IMR-90 (cell line): ENCODE results near the gene CWC22. TPM values are rescaled to one million over a fixed set of nuclear protein-coding genes. Genes with fewer than 3 reads are reported as not detected.
A peak's percentile ranks its signal among the peaks of the same experiment; 100 is the strongest.

ENCODE experiments used
- ATAC-seq: fragments of 200-7000 bp; cut with Tn5 transposase; 2 replicates; pipeline ENCODE4 v1.9.1; 2020; ENCODE audit warnings: low read depth, mild to moderate bottlenecking, moderate library complexity
- BruUV-seq: library from RNA; stranded (reverse); fragments of 400-500 nt; replicated peaks from 2 replicates; lab custom pipeline; 2021; lab: Mats Ljungman, UMichigan
- CTCF ChIA-PET: fragments of 300-600 bp; formaldehyde crosslinking; extraction: SDS; loops from one replicate; lab custom pipeline; 2021; ENCODE audit warnings: antibody characterized with exemption; lab: Yijun Ruan, JAX
- POLR2A ChIA-PET: fragments of 300-600 bp; sonication (Branson Sonifier 250); formaldehyde crosslinking; loops from one replicate; lab custom pipeline; 2022; ENCODE audit warnings: antibody characterized with exemption; ENCODE audit not compliant: unreplicated experiment; lab: Charles Lee
- DNase-seq: peaks from one replicate; pipeline ENCODE4 v3.0.0; 2013
- H2AFZ ChIP-seq: replicated peaks from 2 replicates; pipeline ENCODE3; 2013; ENCODE audit warnings: low read length, mild to moderate bottlenecking; ENCODE audit not compliant: poor library complexity
- H2AK5ac ChIP-seq: 2 replicates; pipeline ENCODE4 v1.6.1; 2013; ENCODE audit warnings: low read depth, low read length, inconsistent platforms
- H2AK9ac ChIP-seq: replicated peaks from 2 replicates; pipeline ENCODE3; 2013; ENCODE audit warnings: mild to moderate bottlenecking, low read depth, low read length, moderate library complexity; ENCODE audit not compliant: poor library complexity
- H2BK120ac ChIP-seq: 2 replicates; pipeline ENCODE4 v1.6.1; 2013; ENCODE audit warnings: low read depth, low read length, inconsistent platforms
- H2BK15ac ChIP-seq: 3 replicates; pipeline ENCODE4 v1.6.1; 2013; ENCODE audit warnings: low read depth, low read length, inconsistent platforms
- H2BK20ac ChIP-seq: 2 replicates; pipeline ENCODE4 v1.6.1; 2013; ENCODE audit warnings: low read depth, mild to moderate bottlenecking, inconsistent platforms, low read length, moderate library complexity
- H2BK5ac ChIP-seq: 2 replicates; pipeline ENCODE4 v1.6.1; 2013; ENCODE audit warnings: mild to moderate bottlenecking, low read depth, low read length, inconsistent platforms; ENCODE audit not compliant: poor library complexity, severe bottlenecking
- H3K14ac ChIP-seq: replicated peaks from 2 replicates; pipeline ENCODE4 v1.6.1; 2013; ENCODE audit warnings: low read depth, low read length, inconsistent platforms
- H3K18ac ChIP-seq: 2 replicates; pipeline ENCODE4 v1.6.1; 2013; ENCODE audit warnings: low read depth, low read length, control low read depth
- H3K23ac ChIP-seq: 2 replicates; pipeline ENCODE4 v1.6.1; 2013; ENCODE audit warnings: low read depth, low read length, inconsistent platforms
- H3K27ac ChIP-seq: 2 replicates; pipeline ENCODE4 v1.5.1; 2013; ENCODE audit warnings: mild to moderate bottlenecking, control low read depth, low read length; ENCODE audit not compliant: insufficient read depth
- H3K27me3 ChIP-seq: 2 replicates; pipeline ENCODE4 v1.6.1; 2013; ENCODE audit warnings: low read length; ENCODE audit not compliant: control insufficient read depth, insufficient read depth
- H3K36me3 ChIP-seq: 2 replicates; pipeline ENCODE4 v1.6.1; 2013; ENCODE audit warnings: low read length, mixed read lengths; ENCODE audit not compliant: control insufficient read depth, insufficient read depth
- H3K4ac ChIP-seq: 2 replicates; pipeline ENCODE4 v1.6.1; 2013; ENCODE audit warnings: low read depth, low read length, inconsistent platforms
- H3K4me1 ChIP-seq: 2 replicates; pipeline ENCODE4 v1.6.1; 2013; ENCODE audit warnings: low read length, mixed read lengths; ENCODE audit not compliant: control insufficient read depth, insufficient read depth
- H3K4me2 ChIP-seq: 2 replicates; pipeline ENCODE4 v1.6.1; 2013; ENCODE audit warnings: low read depth, mild to moderate bottlenecking, control low read depth, low read length, moderate library complexity
- H3K4me3 ChIP-seq: 2 replicates; pipeline ENCODE4 v1.5.1; 2013; ENCODE audit warnings: low read depth, mild to moderate bottlenecking, control low read depth, low read length, moderate library complexity; ENCODE audit not compliant: insufficient read depth
- H3K56ac ChIP-seq: 2 replicates; pipeline ENCODE4 v1.6.1; 2013; ENCODE audit warnings: low read length, inconsistent platforms; ENCODE audit not compliant: insufficient read depth; ENCODE audit errors: extremely low read depth
- H3K79me1 ChIP-seq, 2 experiments: 2 replicates each; pipeline ENCODE4 v1.6.1; 2013; ENCODE audit warnings: low read length in 2 of 2, inconsistent platforms in 1 of 2, low read depth in 1 of 2
- H3K9ac ChIP-seq: 2 replicates; pipeline ENCODE4 v1.6.1; 2013; ENCODE audit warnings: low read depth, low read length, control low read depth
- H3K9me1 ChIP-seq: 2 replicates; pipeline ENCODE4 v1.6.1; 2013; ENCODE audit warnings: low read length, inconsistent platforms; ENCODE audit not compliant: insufficient read depth
- H3K9me3 ChIP-seq: 2 replicates; pipeline ENCODE4 v1.6.1; 2013; ENCODE audit warnings: low read length; ENCODE audit not compliant: control insufficient read depth, insufficient read depth
- H4K20me1 ChIP-seq: 2 replicates; pipeline ENCODE4 v1.6.1; 2013; ENCODE audit warnings: low read length, inconsistent platforms; ENCODE audit not compliant: insufficient read depth
- H4K5ac ChIP-seq: 2 replicates; pipeline ENCODE4 v1.6.1; 2013; ENCODE audit warnings: mild to moderate bottlenecking, low read depth, low read length, control low read depth
- H4K8ac ChIP-seq, 2 experiments: 2 replicates each; pipeline ENCODE4 v1.6.1; 2013; ENCODE audit warnings: low read depth in 2 of 2, low read length in 2 of 2, control low read depth in 1 of 2, inconsistent platforms in 1 of 2
- H4K91ac ChIP-seq: 2 replicates; pipeline ENCODE4 v1.6.1; 2013; ENCODE audit warnings: low read depth, low read length, inconsistent platforms; ENCODE audit not compliant: insufficient read depth
- CEBPB ChIP-seq: IDR thresholded peaks from 2 replicates; pipeline ENCODE4 v1.6.1; 2012; ENCODE audit warnings: low read depth, low read length, improper control_type of control experiment
- ELK1 ChIP-seq: fragments of 150-350 bp; IDR thresholded peaks from 2 replicates; pipeline ENCODE4 v1.6.1; 2016; ENCODE audit warnings: low read depth, mild to moderate bottlenecking, low read length, moderate library complexity, borderline replicate concordance
- FOS ChIP-seq: fragments of 150-350 bp; IDR thresholded peaks from 2 replicates; pipeline ENCODE4 v1.6.1; 2016; ENCODE audit warnings: low read depth, low read length
- MAFK ChIP-seq: IDR thresholded peaks from 2 replicates; pipeline ENCODE4 v1.6.1; 2012; ENCODE audit warnings: low read depth, low read length, improper control_type of control experiment
- NFE2L2 ChIP-seq: fragments of 150-350 bp; IDR thresholded peaks from 2 replicates; pipeline ENCODE4 v1.6.1; 2016; ENCODE audit warnings: low read depth, mild to moderate bottlenecking, low read length
- WGBS, 2 experiments: methylation state at CpG; one replicate each; pipeline versions ENCODE4 v1.1.5 to v1.1.7; 2013; ENCODE audit warnings: missing lambda C conversion rate in 2 of 2; ENCODE audit not compliant: insufficient read length in 1 of 2; ENCODE audit errors: extremely low coverage in 2 of 2; 5-methylcytosine and 5-hydroxymethylcytosine counted together
- dilution Hi-C: fragments of 300-500 bp; cut with HindIII; formaldehyde crosslinking; loops from one replicate; pipeline ENCODE4 v1.14.3; 2018; ENCODE audit warnings: low sequenced_read_pairs; ENCODE audit not compliant: unreplicated experiment
- in situ Hi-C: fragments of 300-500 bp; cut with MboI; formaldehyde crosslinking; loops from 3 replicates; pipeline ENCODE4 v1.14.3; 2019; ENCODE audit warnings: low sequenced_read_pairs, inconsistent platforms, mixed read lengths
- intact Hi-C: fragments of 100-400 bp; cut with micrococcal nuclease; formaldehyde crosslinking; loops from 2 replicates; pipeline ENCODE4 v1.10.0; 2022
- polyA plus RNA-seq, 3 experiments: library from polyadenylated mRNA; depleted of rRNA; stranded (reverse); fragments of >200 nt; gene quantifications; 2 replicates each; pipeline ENCODE4 v1.2.3, GENCODE V29; 2012; ENCODE audit warnings: low replicate concordance in 1 of 3
- total RNA-seq: library from RNA; depleted of rRNA; stranded (reverse); fragments of >200 nt; gene quantifications from 2 replicates; pipeline ENCODE4 v1.2.3, GENCODE V29; 2012

Gene CWC22
- total and polyA plus RNA-seq, 2 of the 4 experiments (the other 2 are of a cell fraction) = 4.5 to 17.9 TPM

GRCh38 chr2:180012523-180012922 lies 5.4 kb upstream of the CWC22 start:
- Histone ChIP-seq H2BK120ac (0 out of 2 replicates have a peak overlapping the region, but pooled peaks have one; percentile 9), H3K4ac (no peak overlapping the region), H3K27ac (no peak overlapping the region), H3K56ac (no peak overlapping the region), H4K20me1 (no peaks in the 10 kb centered on the region), H2BK20ac (0 out of 2 replicates have a peak overlapping the region, but pooled peaks have one; percentile 34), H3K14ac (0 out of 2 replicates have a peak overlapping the region, but pooled peaks have one; percentile 30), H2AK5ac (no peak overlapping the region), H3K9ac (no peak overlapping the region), H4K91ac (no peak overlapping the region), H2BK15ac (no peak overlapping the region), H4K5ac (no peak overlapping the region), H3K79me1 (no peaks in the 10 kb centered on the region), H3K23ac (no peak overlapping the region), H2AFZ (no peak overlapping the region), H2AK9ac (no peak overlapping the region), H3K4me2 (peak overlapping the region; percentile 65; the same call in 1 of the 2 replicates), H3K27me3 (no peaks in the 10 kb centered on the region), H3K4me1 (peaks cover 9% of the 10 kb centered on the region), H3K36me3 (no peaks in the 10 kb centered on the region), H2BK5ac (peak overlapping the region; percentile 51), H3K9me1 (peaks cover 5% of the 10 kb centered on the region), H4K8ac (no peak overlapping the region), H3K18ac (peak overlapping the region; percentile 22; the same call in 1 of the 2 replicates), H3K4me3 (no peak overlapping the region), H3K9me3 (no peaks in the 10 kb centered on the region)
- TF ChIP-seq FOS = peak; percentile 70
- TF ChIP-seq ELK1 = no peak
- TF ChIP-seq NFE2L2 = no peak
- TF ChIP-seq CEBPB = peak; percentile 85
- no peak for TF ChIP-seq MAFK
- in situ Hi-C loops = no loop called here
- peak; percentile 60 for ATAC-seq
- dilution Hi-C loops = no loop called here
- no TSS peak for BruUV-seq
- DNase-seq = peak; percentile 85
- ChIA-PET CTCF (no interaction called here), POLR2A (no interaction called here)
- 60% methylated on average over 2 of the region's 4 CpGs; no CpG with 5 or more reads in 1 of the 2 experiments for WGBS, 2 experiments
- intact Hi-C loops = no loop called here
